ENCODE results near the gene LRRC42. TPM values are rescaled to one million over a fixed set of nuclear protein-coding genes. Genes with fewer than 3 reads are reported as not detected.
"Not testable (repeated sequence)": the region's sequence is repeated elsewhere in the genome, so short reads cannot be mapped to it uniquely, and the experiment has no call there.

LRRC42 gene
- total RNA-seq, 1 experiment from 2014 or later, result 78.7 TPM

- BruUV-seq (replicated peaks), result no TSS peak
- Histone ChIP-seq H3K27ac (no peak overlapping the region), H3K4me3 (no peak overlapping the region), H2AFZ (no peak overlapping the region), H3F3A (ENCODE audit: insufficient read depth, low read depth) (0 out of 2 replicates have a peak, but pooled peaks cover 3% of the 10 kb centered on the region), H3K4me1 (replicated peaks; ENCODE audit: insufficient read depth) (no peaks in the 10 kb centered on the region), H3K9me3 (ENCODE audit: insufficient read depth, low read depth) (no peaks in the 10 kb centered on the region), H4K20me1 (ENCODE audit: insufficient read depth) (no peaks in the 10 kb centered on the region; the same call in 1 of the 2 replicates), H3K36me3 (ENCODE audit: low read depth) (peaks cover 33% of the 10 kb centered on the region), H3K4me2 (no peak overlapping the region), H3K79me2 (ENCODE audit: low read depth) (no peaks in the 10 kb centered on the region), H3K9me2 (ENCODE audit: insufficient read depth) (no peaks in the 10 kb centered on the region), H3K27me3 (ENCODE audit: insufficient read depth, low read depth) (no peaks in the 10 kb centered on the region)
- DNase-seq, result no peak
- CTCF ChIA-PET, result no interaction called here
- POLR2A ChIA-PET (ENCODE audit: unreplicated experiment), result no interaction called here
- intact Hi-C loops (cut with micrococcal nuclease; ENCODE audit: unreplicated experiment), result no loop called here
- TF ChIP-seq CTCF (conservative IDR thresholded peaks at IDR 0.05), result no peak
- TF ChIP-seq EZH2 (IDR thresholded peaks at IDR 0.05; ENCODE audit: low read depth), result no peak
Measured at GRCh38 chr1:53966794-53967193, 20.6 kb downstream of the LRRC42 start.

- Histone ChIP-seq H3K4me3 (no peak overlapping the region), H3K4me2 (no peak overlapping the region), H4K20me1 (ENCODE audit: insufficient read depth) (no peaks in the 10 kb centered on the region; the same call in 1 of the 2 replicates), H3K4me1 (replicated peaks; ENCODE audit: insufficient read depth) (no peaks in the 10 kb centered on the region), H3K36me3 (ENCODE audit: low read depth) (peaks cover 27% of the 10 kb centered on the region), H2AFZ (no peak overlapping the region), H3K27ac (no peak overlapping the region), H3K79me2 (ENCODE audit: low read depth) (no peaks in the 10 kb centered on the region), H3K9me2 (ENCODE audit: insufficient read depth) (no peaks in the 10 kb centered on the region), H3K9me3 (ENCODE audit: insufficient read depth, low read depth) (no peaks in the 10 kb centered on the region), H3F3A (ENCODE audit: insufficient read depth, low read depth) (0 out of 2 replicates have a peak, but pooled peaks cover 3% of the 10 kb centered on the region), H3K27me3 (ENCODE audit: insufficient read depth, low read depth) (no peaks in the 10 kb centered on the region)
- BruUV-seq (replicated peaks), result no TSS peak
- CTCF ChIA-PET, result no interaction called here
- no peak for DNase-seq
- POLR2A ChIA-PET (ENCODE audit: unreplicated experiment), result no interaction called here
- no peak for TF ChIP-seq EZH2 (IDR thresholded peaks at IDR 0.05; ENCODE audit: low read depth)
- no peak for TF ChIP-seq CTCF (conservative IDR thresholded peaks at IDR 0.05)
- intact Hi-C loops (cut with micrococcal nuclease; ENCODE audit: unreplicated experiment), result no loop called here
Measured at GRCh38 chr1:53967409-53968124, 21.4 kb downstream of the LRRC42 start.

- CTCF ChIA-PET, result no interaction called here
- intact Hi-C loops (cut with micrococcal nuclease; ENCODE audit: unreplicated experiment), result no loop called here
- DNase-seq, result no peak
- Histone ChIP-seq H2AFZ (no peak overlapping the region), H3K4me2 (no peak overlapping the region), H3K27me3 (ENCODE audit: insufficient read depth, low read depth) (no peaks in the 10 kb centered on the region), H3F3A (ENCODE audit: insufficient read depth, low read depth) (0 out of 2 replicates have a peak, but pooled peaks cover 3% of the 10 kb centered on the region), H4K20me1 (ENCODE audit: insufficient read depth) (no peaks in the 10 kb centered on the region; the same call in 1 of the 2 replicates), H3K36me3 (ENCODE audit: low read depth) (peaks cover 21% of the 10 kb centered on the region), H3K4me1 (replicated peaks; ENCODE audit: insufficient read depth) (no peaks in the 10 kb centered on the region), H3K9me2 (ENCODE audit: insufficient read depth) (no peaks in the 10 kb centered on the region), H3K9me3 (ENCODE audit: insufficient read depth, low read depth) (no peaks in the 10 kb centered on the region), H3K79me2 (ENCODE audit: low read depth) (no peaks in the 10 kb centered on the region), H3K27ac (no peak overlapping the region), H3K4me3 (no peak overlapping the region)
- TF ChIP-seq CTCF (conservative IDR thresholded peaks at IDR 0.05) (no peak), EZH2 (IDR thresholded peaks at IDR 0.05; ENCODE audit: low read depth) (no peak)
- POLR2A ChIA-PET (ENCODE audit: unreplicated experiment), result no interaction called here
- no TSS peak for BruUV-seq (replicated peaks)
Measured at GRCh38 chr1:53968125-53968513, 22.0 kb downstream of the LRRC42 start.

GRCh38 chr1:53969323-53969722 is 23.2 kb downstream of the LRRC42 start:
- H3K4me1 ChIP-seq (replicated peaks; ENCODE audit: insufficient read depth); POLR2A ChIA-PET (ENCODE audit: unreplicated experiment); H3K9me2 ChIP-seq (ENCODE audit: insufficient read depth); H3F3A ChIP-seq (ENCODE audit: insufficient read depth, low read depth); DNase-seq; H3K27ac ChIP-seq; H3K9me3 ChIP-seq (ENCODE audit: insufficient read depth, low read depth); H3K4me3 ChIP-seq; H3K4me2 ChIP-seq; H4K20me1 ChIP-seq (ENCODE audit: insufficient read depth); H2AFZ ChIP-seq; intact Hi-C loops (cut with micrococcal nuclease; ENCODE audit: unreplicated experiment); BruUV-seq (replicated peaks); H3K27me3 ChIP-seq (ENCODE audit: insufficient read depth, low read depth); H3K79me2 ChIP-seq (ENCODE audit: low read depth); CTCF ChIA-PET: not testable (repeated sequence)
- peaks cover 21% of the 10 kb centered on the region for H3K36me3 ChIP-seq (ENCODE audit: low read depth)

All from PC-9 (cell line).